OCI-LY7 (cell line): Measurements from ENCODE around the gene AIP. TPM values are rescaled to one million over a fixed set of nuclear protein-coding genes. Genes with fewer than 3 reads are reported as not detected.

ENCODE experiments used
- BruUV-seq: library from RNA; stranded (reverse); fragments of 400-500 nt; replicated peaks from 2 replicates; lab custom pipeline; 2021; lab: Mats Ljungman, UMichigan
- CTCF ChIA-PET: fragments of 300-600 bp; sonication (Branson Sonifier 250); formaldehyde crosslinking; loops from one replicate; lab custom pipeline; 2022; ENCODE audit warnings: antibody characterized with exemption; ENCODE audit not compliant: unreplicated experiment; lab: Charles Lee
- POLR2A ChIA-PET: fragments of 300-600 bp; sonication (Branson Sonifier 250); formaldehyde crosslinking; loops from one replicate; lab custom pipeline; 2022; ENCODE audit warnings: antibody characterized with exemption; lab: Charles Lee
- DNase-seq: peaks from one replicate; pipeline ENCODE4 v3.0.0-alpha.2; 2015; ENCODE audit warnings: low spot score
- H2AFZ ChIP-seq: fragments of 200-600 bp; sonication (generic), shearing (Covaris generic); 2 replicates; pipeline ENCODE4 v1.6.1; 2014; ENCODE audit warnings: mild to moderate bottlenecking, antibody characterized with exemption, low read length, moderate library complexity
- H3K27ac ChIP-seq: fragments of 200-600 bp; sonication (generic); 2 replicates; pipeline ENCODE4 v1.5.1; 2014; ENCODE audit warnings: mixed run types, low read depth, mild to moderate bottlenecking, moderate library complexity, low read length, inconsistent platforms; ENCODE audit not compliant: poor library complexity, severe bottlenecking
- H3K36me3 ChIP-seq: fragments of 200-600 bp; sonication (generic); 2 replicates; pipeline ENCODE4 v1.6.1; 2014; ENCODE audit warnings: mild to moderate bottlenecking, antibody characterized with exemption, low read length, moderate library complexity, mixed read lengths; ENCODE audit not compliant: insufficient read depth
- H3K4me1 ChIP-seq: fragments of 200-600 bp; sonication (generic); 2 replicates; pipeline ENCODE4 v1.5.1; 2014; ENCODE audit warnings: mild to moderate bottlenecking, low read length; ENCODE audit not compliant: insufficient read depth, poor library complexity, severe bottlenecking
- H3K4me2 ChIP-seq: fragments of 200-600 bp; sonication (generic); 2 replicates; pipeline ENCODE4 v1.6.1; 2014; ENCODE audit warnings: mild to moderate bottlenecking, low read length
- H3K4me3 ChIP-seq: fragments of 200-600 bp; sonication (generic); 2 replicates; pipeline ENCODE4 v1.5.1; 2014; ENCODE audit warnings: mild to moderate bottlenecking, low read depth, low read length; ENCODE audit not compliant: poor library complexity, severe bottlenecking
- H3K79me2 ChIP-seq: fragments of 200-600 bp; sonication (generic); 2 replicates; pipeline ENCODE4 v1.6.1; 2016; ENCODE audit warnings: low read depth, mild to moderate bottlenecking, low read length, moderate library complexity, mixed read lengths; ENCODE audit not compliant: insufficient read depth
- H3K9me2 ChIP-seq: fragments of 200-600 bp; sonication (generic); 2 replicates; pipeline ENCODE4 v1.6.1; 2016; ENCODE audit warnings: mild to moderate bottlenecking, low read length, mixed read lengths; ENCODE audit not compliant: insufficient read depth
- H3K9me3 ChIP-seq: fragments of 200-600 bp; sonication (generic); 2 replicates; pipeline ENCODE4 v1.6.1; 2014; ENCODE audit warnings: mild to moderate bottlenecking, mixed run types, low read length, mixed read lengths
- H4K20me1 ChIP-seq: fragments of 200-600 bp; sonication (generic); 2 replicates; pipeline ENCODE4 v1.6.1; 2014; ENCODE audit warnings: mild to moderate bottlenecking, antibody characterized with exemption, low read length, moderate library complexity, mixed read lengths; ENCODE audit not compliant: insufficient read depth
- EZH2phosphoT487 ChIP-seq: fragments of 200-600 bp; sonication (generic); IDR thresholded peaks from 2 replicates; pipeline ENCODE4 v1.6.1; 2018; ENCODE audit warnings: low read depth, borderline replicate concordance, mild to moderate bottlenecking, mixed run types, antibody characterized with exemption, low read length, moderate library complexity, mixed read lengths
- intact Hi-C: fragments of 100-400 bp; cut with micrococcal nuclease; formaldehyde crosslinking; loops from one replicate; pipeline ENCODE4 v1.10.0; 2022; ENCODE audit not compliant: unreplicated experiment
- total RNA-seq, 2 experiments: library from RNA; depleted of rRNA in 1 of 2; stranded (reverse); fragments of >200 nt in 1 of 2; shearing (Covaris generic) in 1 of 2; gene quantifications; 2 replicates each; pipeline ENCODE4 v1.2.3, GENCODE V29; 2014 to 2022
- TF ChIP-seq, protein P1 (sequence below): fragments of 200-600 bp; sonication (generic); conservative IDR thresholded peaks from 2 replicates; pipeline ENCODE4 v1.5.1; 2014; ENCODE audit warnings: mild to moderate bottlenecking, antibody characterized with exemption, low read length, moderate library complexity, mixed read lengths

AIP gene
- total RNA-seq, 2 experiments from 2014 or later = 112 to 125 TPM

DNA sequence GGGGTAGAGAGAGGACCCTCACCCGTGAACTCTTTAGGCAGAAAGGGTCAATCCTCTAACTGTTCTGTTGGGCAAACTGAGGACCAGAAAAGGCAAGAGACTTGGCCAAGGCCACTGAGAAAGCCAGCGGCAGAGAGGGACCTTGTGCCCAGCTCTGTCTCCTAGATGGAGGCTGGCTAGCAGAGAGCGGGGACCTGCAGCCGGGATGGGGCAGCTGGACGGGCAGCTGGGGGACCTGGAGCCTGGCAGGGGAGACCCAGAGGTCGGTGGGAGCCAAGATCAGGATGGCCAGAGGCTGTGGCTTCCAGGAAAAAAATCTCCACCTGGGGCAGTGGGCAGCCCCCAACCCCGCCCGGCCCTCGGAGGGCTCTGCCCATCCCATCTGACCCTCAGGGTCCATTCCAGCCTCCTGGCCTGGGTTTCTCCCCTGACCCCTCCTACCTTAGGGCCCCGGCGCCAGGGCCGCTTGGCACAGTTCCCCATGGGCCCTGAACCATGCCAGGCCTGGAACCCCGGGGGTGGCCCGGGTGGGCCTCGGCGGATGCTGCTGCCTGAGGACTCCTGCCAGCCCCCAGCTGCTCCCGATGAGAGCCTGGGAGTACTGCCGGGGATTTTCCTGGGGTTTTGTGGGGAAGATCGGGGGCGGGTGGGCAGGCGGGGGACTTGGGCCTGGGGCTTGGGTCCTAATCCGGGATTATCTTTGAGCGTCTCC is 40.2 kb downstream of the AIP start, which contains the start of gene CABP2:
TSS of gene CABP2 (minus strand) at position 603 of the 712 bp plus-strand sequence. CDS start at position 483, 120 bp downstream.
- H3K36me3 ChIP-seq = no peaks in the 10 kb centered on the region
- ChIA-PET CTCF (no interaction called here), POLR2A (interaction anchor here (0.6 kb wide), 1 partner anchor 326 kb away, joined by 3 read pairs; no protein-coding TSS in a partner anchor)
- H3K9me3 ChIP-seq = no peaks in the 10 kb centered on the region
- no peaks in the 10 kb centered on the region for H3K9me2 ChIP-seq
- H3K79me2 ChIP-seq = no peaks in the 10 kb centered on the region
- no peak within 1 kb of the TSS for H3K4me3 ChIP-seq
- no peak for DNase-seq
- no peak within 1 kb of the TSS for H3K4me2 ChIP-seq
- no peak within 1 kb of the TSS for H2AFZ ChIP-seq
- intact Hi-C loops = no loop called here
- H3K4me1 ChIP-seq = no peaks in the 10 kb centered on the region
- H4K20me1 ChIP-seq = no peaks in the 10 kb centered on the region
- no TSS peak for BruUV-seq
- no peak within 1 kb of the TSS for H3K27ac ChIP-seq
- no peak for TF ChIP-seq EZH2phosphoT487
- TF ChIP-seq, protein P1, sequence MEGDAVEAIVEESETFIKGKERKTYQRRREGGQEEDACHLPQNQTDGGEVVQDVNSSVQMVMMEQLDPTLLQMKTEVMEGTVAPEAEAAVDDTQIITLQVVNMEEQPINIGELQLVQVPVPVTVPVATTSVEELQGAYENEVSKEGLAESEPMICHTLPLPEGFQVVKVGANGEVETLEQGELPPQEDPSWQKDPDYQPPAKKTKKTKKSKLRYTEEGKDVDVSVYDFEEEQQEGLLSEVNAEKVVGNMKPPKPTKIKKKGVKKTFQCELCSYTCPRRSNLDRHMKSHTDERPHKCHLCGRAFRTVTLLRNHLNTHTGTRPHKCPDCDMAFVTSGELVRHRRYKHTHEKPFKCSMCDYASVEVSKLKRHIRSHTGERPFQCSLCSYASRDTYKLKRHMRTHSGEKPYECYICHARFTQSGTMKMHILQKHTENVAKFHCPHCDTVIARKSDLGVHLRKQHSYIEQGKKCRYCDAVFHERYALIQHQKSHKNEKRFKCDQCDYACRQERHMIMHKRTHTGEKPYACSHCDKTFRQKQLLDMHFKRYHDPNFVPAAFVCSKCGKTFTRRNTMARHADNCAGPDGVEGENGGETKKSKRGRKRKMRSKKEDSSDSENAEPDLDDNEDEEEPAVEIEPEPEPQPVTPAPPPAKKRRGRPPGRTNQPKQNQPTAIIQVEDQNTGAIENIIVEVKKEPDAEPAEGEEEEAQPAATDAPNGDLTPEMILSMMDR = no peak

DNA sequence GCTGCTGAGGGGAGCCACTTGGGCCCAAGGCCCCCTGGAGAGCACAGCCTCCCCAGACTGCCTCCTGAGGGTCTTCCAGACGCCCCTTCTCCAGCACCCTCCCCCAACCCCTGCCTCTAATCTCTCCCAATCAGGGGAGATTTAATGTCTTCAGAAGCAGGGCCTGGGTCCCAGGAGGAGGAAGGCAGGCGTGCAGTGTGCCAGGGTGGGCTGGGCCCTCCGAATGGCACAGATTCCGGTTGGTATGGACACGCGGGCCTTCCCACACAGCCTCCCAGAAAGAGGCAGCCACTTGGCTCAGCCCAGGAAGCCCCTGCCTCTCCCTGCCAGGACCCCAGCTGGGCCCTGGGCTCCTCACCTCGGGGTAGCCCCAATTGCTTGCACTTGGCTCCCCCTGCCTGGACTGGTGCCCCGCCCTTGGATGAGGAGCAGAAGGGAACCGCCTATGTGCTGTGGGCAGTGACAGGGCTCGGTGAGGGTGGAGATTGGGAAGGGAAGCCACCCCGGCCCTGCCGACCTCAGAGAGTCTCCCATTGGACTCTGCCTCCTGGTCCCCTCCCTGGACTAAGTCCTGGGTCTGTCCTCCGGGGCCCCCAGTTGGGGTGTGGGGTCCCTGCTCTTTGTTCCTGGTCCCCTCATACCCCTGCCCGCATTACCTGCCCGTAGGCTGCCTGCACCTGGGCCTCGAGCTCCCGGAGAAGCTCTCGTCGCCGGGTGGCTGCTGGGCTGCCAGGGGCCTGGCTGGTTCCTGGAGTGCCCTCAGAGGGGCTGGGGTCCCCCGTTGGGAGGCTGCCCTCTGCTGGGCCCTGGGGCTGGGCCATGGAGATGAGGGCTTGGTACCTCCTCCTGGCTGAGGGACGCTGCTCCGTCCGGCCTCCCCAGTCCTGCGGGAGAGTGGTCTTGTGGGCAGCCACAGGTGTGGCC is 41.0 kb downstream of the AIP start:
- H3K4me1 ChIP-seq = no peaks in the 10 kb centered on the region
- H3K4me2 ChIP-seq = no peak overlapping the region
- ChIA-PET POLR2A (interaction anchor here (0.6 kb wide), 1 partner anchor 327 kb away, joined by 3 read pairs; no protein-coding TSS in a partner anchor), CTCF (no interaction called here)
- no peak for DNase-seq
- H4K20me1 ChIP-seq = no peaks in the 10 kb centered on the region
- no peak for TF ChIP-seq EZH2phosphoT487
- TF ChIP-seq, protein P1 = no peak
- H3K4me3 ChIP-seq = no peak overlapping the region
- no peak overlapping the region for H2AFZ ChIP-seq
- H3K9me2 ChIP-seq = no peaks in the 10 kb centered on the region
- H3K36me3 ChIP-seq = no peaks in the 10 kb centered on the region
- H3K27ac ChIP-seq = no peak overlapping the region
- no TSS peak for BruUV-seq
- no peaks in the 10 kb centered on the region for H3K79me2 ChIP-seq
- intact Hi-C loops = no loop called here
- no peaks in the 10 kb centered on the region for H3K9me3 ChIP-seq

DNA sequence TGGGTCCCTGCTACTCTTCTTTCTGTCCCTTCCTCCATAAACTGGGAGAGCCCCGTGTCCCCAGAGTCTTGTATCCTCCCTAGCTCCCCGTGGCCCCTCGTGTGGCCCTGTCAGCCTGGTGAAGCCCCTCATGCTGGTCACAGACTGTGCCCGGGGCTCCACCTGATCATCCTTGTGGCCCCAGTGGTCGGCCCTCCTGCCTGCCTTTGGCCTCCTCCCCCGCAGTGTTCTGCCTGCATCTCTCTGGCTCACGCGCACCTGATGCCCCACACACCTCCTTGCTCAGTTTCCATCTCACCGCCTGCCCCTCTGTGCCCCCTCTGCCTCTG is 41.6 kb downstream of the AIP start:
- ChIA-PET POLR2A (no interaction called here), CTCF (no interaction called here)
- Histone ChIP-seq H3K4me1 (no peaks in the 10 kb centered on the region), H3K9me3 (no peaks in the 10 kb centered on the region), H3K36me3 (no peaks in the 10 kb centered on the region), H3K27ac (no peak overlapping the region), H3K79me2 (no peaks in the 10 kb centered on the region), H3K4me3 (no peak overlapping the region), H4K20me1 (no peaks in the 10 kb centered on the region), H3K9me2 (no peaks in the 10 kb centered on the region), H3K4me2 (no peak overlapping the region), H2AFZ (no peak overlapping the region)
- BruUV-seq = no TSS peak
- TF ChIP-seq EZH2phosphoT487 = no peak
- TF ChIP-seq, protein P1 = no peak
- DNase-seq = no peak
- intact Hi-C loops = no loop called here
